Kidney (tissue), 14 donors: ENCODE measurements around the gene KPNA1. TPM values are rescaled to one million over a fixed set of nuclear protein-coding genes. Genes with fewer than 3 reads are reported as not detected.

Source experiments
- DNase-seq, 5 donors: peaks; one replicate each; pipeline ENCODE4 v3.0.0-alpha.2; 2013 to 2020
- FAIRE-seq: peaks from 2 replicates; lab custom pipeline; 2012; peaks lifted over from hg19 to GRCh38; lab: Jason Lieb, UNC
- H3K27ac ChIP-seq, 2 donors: one replicate each; pipeline ENCODE4 v1.7.0; 2013; ENCODE audit warnings: low read depth in 2 of 2, low read length in 2 of 2, inconsistent platforms in 1 of 2
- H3K27me3 ChIP-seq: one replicate; pipeline ENCODE4 v1.7.1; 2013; ENCODE audit warnings: low read length, inconsistent platforms; ENCODE audit not compliant: control insufficient read depth, insufficient read depth
- H3K36me3 ChIP-seq, 3 donors: one replicate each; pipeline versions ENCODE4 v1.7.0 to v1.7.1; 2013; ENCODE audit warnings: low read length in 3 of 3, control low read depth in 1 of 3, inconsistent platforms in 1 of 3; ENCODE audit not compliant: insufficient read depth in 3 of 3, control insufficient read depth in 2 of 3
- H3K4me1 ChIP-seq, 3 donors: one replicate each; pipeline versions ENCODE4 v1.7.0 to v1.7.1; 2013; ENCODE audit warnings: low read length in 3 of 3, inconsistent platforms in 1 of 3, low read depth in 1 of 3; ENCODE audit not compliant: control insufficient read depth in 2 of 3, insufficient read depth in 2 of 3
- H3K4me3 ChIP-seq, 3 donors: one replicate each; pipeline versions ENCODE4 v1.7.0 to v1.8.1; 2013; ENCODE audit warnings: low read length in 3 of 3, control low read depth in 1 of 3, inconsistent platforms in 1 of 3
- H3K9ac ChIP-seq, 3 donors: one replicate each; pipeline versions ENCODE4 v1.7.0 to v1.7.1; 2013; ENCODE audit warnings: low read length in 3 of 3, control low read depth in 1 of 3, inconsistent platforms in 1 of 3
- H3K9me3 ChIP-seq, 3 donors: one replicate each; pipeline versions ENCODE4 v1.7.0 to v1.7.1; 2013; ENCODE audit warnings: low read length in 3 of 3, control low read depth in 1 of 3, inconsistent platforms in 1 of 3; ENCODE audit not compliant: control insufficient read depth in 2 of 3, insufficient read depth in 1 of 3
- CTCF ChIP-seq: IDR thresholded peaks from 3 replicates; pipeline ENCODE4 v1.5.1; 2012; ENCODE audit warnings: mild to moderate bottlenecking, moderate library complexity, borderline replicate concordance; ENCODE audit not compliant: insufficient read depth; ENCODE audit errors: extremely low read depth
- intact Hi-C: fragments of 100-400 bp; cut with DNase I; formaldehyde crosslinking; loops from one replicate; pipeline ENCODE4 v1.11.1; 2022
- polyA plus RNA-seq: library from polyadenylated mRNA; stranded (reverse); fragments of 350-450 nt; fragmentation: Illumina TruSeq; extraction: RNeasy Lipid Tissue Mini Kit (QIAGEN cat#74804); gene quantifications from one replicate; pipeline ENCODE4 v1.2.3, GENCODE V29; 2014; ENCODE audit warnings: low read depth, low replicate concordance; ENCODE audit not compliant: insufficient read depth
- total RNA-seq: library from RNA; stranded (reverse); fragmentation: NEBNext Ultra II Directional; extraction: Animal tissue kit (Norgen Biotek cat#: 25700); gene quantifications from one replicate; pipeline ENCODE4 v1.2.1, GENCODE V29; 2021
- donor health status: control.
- donor health status: control.
- donor health status: control.
- donor health status: control.
- donor health status: control.
- donor health status: DM: yes; HTN: yes; CAD: no.
- donor health status: Normal renal cell carcinoma (clear cell type).

KPNA1 gene
- total and polyA plus RNA-seq, 2 donors from 2014 or later, result 16.8 to 64.5 TPM

- FAIRE-seq (no peak), DNase-seq (no peak)
- no peak overlapping the region for H3K27ac ChIP-seq
- H3K27me3 ChIP-seq, result no peaks in the 10 kb centered on the region
- no peaks in the 10 kb centered on the region for H3K9me3 ChIP-seq
- no peak for TF ChIP-seq CTCF
- no peaks in the 10 kb centered on the region for H3K4me1 ChIP-seq
- no peak overlapping the region for H3K4me3 ChIP-seq
- H3K36me3 ChIP-seq, result peaks cover 0 to 8% (median 2%) of the 10 kb centered on the region in 3 donors
- intact Hi-C loops, result no loop called here
- H3K9ac ChIP-seq, result no peak overlapping the region
These were observed 21.4 kb downstream of the KPNA1 start for GRCh38 chr3:122493296-122493695.

- Histone ChIP-seq H3K4me1 (no peaks in the 10 kb centered on the region), H3K4me3 (no peak overlapping the region), H3K9ac (no peak overlapping the region), H3K9me3 (no peaks in the 10 kb centered on the region), H3K27me3 (no peaks in the 10 kb centered on the region), H3K27ac (no peak overlapping the region), H3K36me3 (peaks cover 0 to 3% (median 2%) of the 10 kb centered on the region in 3 donors)
- DNase-seq (no peak), FAIRE-seq (no peak)
- TF ChIP-seq CTCF, result no peak
- intact Hi-C loops, result no loop called here
These were observed 26.3 kb downstream of the KPNA1 start for GRCh38 chr3:122488262-122488973.

- H3K4me1 ChIP-seq, result no peaks in the 10 kb centered on the region
- TF ChIP-seq CTCF, result no peak
- no peak overlapping the region for H3K9ac ChIP-seq
- no peaks in the 10 kb centered on the region for H3K9me3 ChIP-seq
- no peak for FAIRE-seq
- intact Hi-C loops, result no loop called here
- H3K4me3 ChIP-seq, result no peak overlapping the region
- no peaks in the 10 kb centered on the region for H3K36me3 ChIP-seq
- H3K27ac ChIP-seq, result no peak overlapping the region
- no peaks in the 10 kb centered on the region for H3K27me3 ChIP-seq
- DNase-seq, result no peak
These were observed 29.8 kb downstream of the KPNA1 start for GRCh38 chr3:122484985-122485384.
